ENCODE results near the gene BICRA.
A peak's percentile ranks its signal among the peaks of the same experiment; 100 is the strongest.
"Not testable (repeated sequence)": the region's sequence is repeated elsewhere in the genome, so short reads cannot be mapped to it uniquely, and the experiment has no call there.

The BICRA gene
- total RNA-seq = 3.8 to 24.7 (median 9.6) reads per million in 9 experiments

- H3K27ac Mint-ChIP-seq = peak within 1 kb of the TSS; percentile 90 to 96
- no peaks in the 10 kb centered on the region for H3K9me3 Mint-ChIP-seq
- H3K4me3 Mint-ChIP-seq = peak within 1 kb of the TSS; percentile 85 to 90
- H3K4me1 Mint-ChIP-seq (ENCODE audit: low read depth in 2 of 2) = peaks cover 23 to 30% of the 10 kb centered on the region in 2 donors
- peaks cover 14% of the 10 kb centered on the region for H3K36me3 Mint-ChIP-seq (ENCODE audit: insufficient read depth)
- ATAC-seq (replicated peaks) (peak; percentile 71), DNase-seq (peak; percentile 82 to 84 (median 83))
- no peaks in the 10 kb centered on the region for H3K27me3 Mint-ChIP-seq
These were observed at the start of gene BICRA for GRCh38 chr19:47608969-47609905. Gene BICRA (plus strand): TSS chr19:47609134. CDS start chr19:47673575, 64,441 bp downstream.

GRCh38 chr19:47560999-47561398 lies 47.9 kb upstream of the BICRA start:
- ATAC-seq (replicated peaks) (no peak), DNase-seq (no peak)
- H3K36me3 Mint-ChIP-seq (ENCODE audit: insufficient read depth) = peaks cover 3% of the 10 kb centered on the region
- H3K4me3 Mint-ChIP-seq = no peak overlapping the region
- H3K4me1 Mint-ChIP-seq (ENCODE audit: low read depth in 2 of 2) = peaks cover 3 to 4% of the 10 kb centered on the region in 2 donors
- H3K9me3 Mint-ChIP-seq = no peaks in the 10 kb centered on the region
- peak overlapping the region in 1 of 2 donors; percentile 11 for H3K27ac Mint-ChIP-seq
- no peaks in the 10 kb centered on the region for H3K27me3 Mint-ChIP-seq

GRCh38 chr19:47561440-47562057 lies 47.4 kb upstream of the BICRA start:
- Mint-ChIP-seq H3K36me3 (ENCODE audit: insufficient read depth) (peaks cover 3% of the 10 kb centered on the region), H3K4me1 (ENCODE audit: low read depth in 2 of 2) (peaks cover 3 to 4% of the 10 kb centered on the region in 2 donors)

GRCh38 chr19:47564081-47564480 lies 44.9 kb upstream of the BICRA start:
- peaks cover 3 to 4% of the 10 kb centered on the region in 2 donors for H3K4me1 Mint-ChIP-seq (ENCODE audit: low read depth in 2 of 2)
- peaks cover 3% of the 10 kb centered on the region for H3K36me3 Mint-ChIP-seq (ENCODE audit: insufficient read depth)
- H3K4me3 Mint-ChIP-seq = no peak overlapping the region
- H3K27ac Mint-ChIP-seq = no peak overlapping the region
- ATAC-seq (replicated peaks) (no peak), DNase-seq (no peak)
- no peaks in the 10 kb centered on the region for H3K27me3 Mint-ChIP-seq
- H3K9me3 Mint-ChIP-seq = no peaks in the 10 kb centered on the region

More at GRCh38 chr19:47561440-47562057, 47.4 kb upstream of the BICRA start:
- no peak for ATAC-seq (replicated peaks)
- H3K27me3 Mint-ChIP-seq = no peaks in the 10 kb centered on the region
- H3K4me3 Mint-ChIP-seq = no peak overlapping the region
- DNase-seq = no peak
- no peak overlapping the region for H3K27ac Mint-ChIP-seq
- H3K9me3 Mint-ChIP-seq = no peaks in the 10 kb centered on the region

GRCh38 chr19:47569331-47569730 lies 39.6 kb upstream of the BICRA start:
- Mint-ChIP-seq H3K27me3 (peaks cover 0 to 7% of the 10 kb centered on the region in 2 donors), H3K36me3 (ENCODE audit: insufficient read depth) (no peaks in the 10 kb centered on the region), H3K4me3 (no peak overlapping the region), H3K9me3 (no peaks in the 10 kb centered on the region), H3K4me1 (ENCODE audit: low read depth in 2 of 2) (peaks cover 2 to 10% of the 10 kb centered on the region in 2 donors), H3K27ac (peak overlapping the region in 1 of 2 donors; percentile 62)
- DNase-seq (no peak), ATAC-seq (replicated peaks) (no peak)

- Mint-ChIP-seq H3K9me3 (no peaks in the 10 kb centered on the region), H3K4me1 (ENCODE audit: low read depth in 2 of 2) (peaks cover 12 to 27% of the 10 kb centered on the region in 2 donors), H3K36me3 (ENCODE audit: insufficient read depth) (peaks cover 6% of the 10 kb centered on the region), H3K4me3 (peak overlapping the region; percentile 15 to 72), H3K27me3 (peaks cover 0 to 7% of the 10 kb centered on the region in 2 donors), H3K27ac (peak overlapping the region in 1 of 2 donors; percentile 59)
- ATAC-seq (replicated peaks) (no peak), DNase-seq (no peak)
These were observed 36.3 kb upstream of the BICRA start for GRCh38 chr19:47572635-47573034.

GRCh38 chr19:47573071-47574026 lies 35.6 kb upstream of the BICRA start, which contains the start of gene ZNF541:
Gene ZNF541 (minus strand): TSS chr19:47573148. CDS start chr19:47555856, 17,292 bp downstream.
- peaks cover 0 to 7% of the 10 kb centered on the region in 2 donors for H3K27me3 Mint-ChIP-seq
- peak within 1 kb of the TSS; percentile 15 to 72 for H3K4me3 Mint-ChIP-seq
- H3K27ac Mint-ChIP-seq = peak within 1 kb of the TSS; percentile 59 to 80
- DNase-seq (peak; percentile 75 to 83 (median 82)), ATAC-seq (replicated peaks) (peak; percentile 93)
- H3K9me3 Mint-ChIP-seq = no peaks in the 10 kb centered on the region
- peaks cover 10% of the 10 kb centered on the region for H3K36me3 Mint-ChIP-seq (ENCODE audit: insufficient read depth)
- peaks cover 15 to 31% of the 10 kb centered on the region in 2 donors for H3K4me1 Mint-ChIP-seq (ENCODE audit: low read depth in 2 of 2)

- ATAC-seq (replicated peaks) (no peak), DNase-seq (no peak)
- Mint-ChIP-seq H3K9me3 (no peaks in the 10 kb centered on the region), H3K27me3 (no peaks in the 10 kb centered on the region), H3K27ac (peak overlapping the region in 1 of 2 donors; percentile 25), H3K4me3 (no peak overlapping the region), H3K36me3 (ENCODE audit: insufficient read depth) (peaks cover 10% of the 10 kb centered on the region), H3K4me1 (ENCODE audit: low read depth in 2 of 2) (peaks cover 25 to 36% of the 10 kb centered on the region in 2 donors)
These were observed 28.5 kb upstream of the BICRA start for GRCh38 chr19:47580397-47580796.

GRCh38 chr19:47581605-47582319 lies 27.2 kb upstream of the BICRA start:
- H3K4me1 Mint-ChIP-seq (ENCODE audit: low read depth in 2 of 2) = peaks cover 20 to 28% of the 10 kb centered on the region in 2 donors
- ATAC-seq (replicated peaks) = no peak
- H3K36me3 Mint-ChIP-seq (ENCODE audit: insufficient read depth) = peaks cover 10% of the 10 kb centered on the region
- DNase-seq = no peak
- H3K4me3 Mint-ChIP-seq = peak overlapping the region; percentile 50 to 72
- H3K27me3 Mint-ChIP-seq = no peaks in the 10 kb centered on the region
- peak overlapping the region; percentile 74 to 78 for H3K27ac Mint-ChIP-seq
- H3K9me3 Mint-ChIP-seq = peaks cover 0 to 4% of the 10 kb centered on the region in 2 donors

GRCh38 chr19:47582320-47582909 lies 26.5 kb upstream of the BICRA start:
- Mint-ChIP-seq H3K27me3 (no peaks in the 10 kb centered on the region), H3K4me1 (ENCODE audit: low read depth in 2 of 2) (peaks cover 16 to 22% of the 10 kb centered on the region in 2 donors), H3K27ac (peak overlapping the region; percentile 74 to 78), H3K9me3 (peaks cover 0 to 4% of the 10 kb centered on the region in 2 donors), H3K4me3 (peak overlapping the region; percentile 50 to 72), H3K36me3 (ENCODE audit: insufficient read depth) (peaks cover 6% of the 10 kb centered on the region)
- DNase-seq (no peak), ATAC-seq (replicated peaks) (no peak)

- not testable (repeated sequence) for H3K9me3 Mint-ChIP-seq; H3K4me3 Mint-ChIP-seq; ATAC-seq (replicated peaks); H3K36me3 Mint-ChIP-seq (ENCODE audit: insufficient read depth); H3K27me3 Mint-ChIP-seq; DNase-seq
- peak overlapping the region in 1 of 2 donors; percentile 75 for H3K27ac Mint-ChIP-seq
- H3K4me1 Mint-ChIP-seq (ENCODE audit: low read depth in 2 of 2) = peaks cover 11 to 15% of the 10 kb centered on the region in 2 donors
These were observed 25.8 kb upstream of the BICRA start for GRCh38 chr19:47583161-47583560.

GRCh38 chr19:47587295-47587694 lies 21.6 kb upstream of the BICRA start:
- Mint-ChIP-seq H3K4me3 (no peak overlapping the region), H3K9me3 (peaks cover 0 to 4% of the 10 kb centered on the region in 2 donors), H3K4me1 (ENCODE audit: low read depth in 2 of 2) (peaks cover 4 to 5% of the 10 kb centered on the region in 2 donors), H3K27ac (no peak overlapping the region), H3K27me3 (peaks cover 6 to 8% of the 10 kb centered on the region in 2 donors), H3K36me3 (ENCODE audit: insufficient read depth) (no peaks in the 10 kb centered on the region)
- ATAC-seq (replicated peaks) (no peak), DNase-seq (no peak)
